ENCODE results near the gene PRTN3.

DNA sequence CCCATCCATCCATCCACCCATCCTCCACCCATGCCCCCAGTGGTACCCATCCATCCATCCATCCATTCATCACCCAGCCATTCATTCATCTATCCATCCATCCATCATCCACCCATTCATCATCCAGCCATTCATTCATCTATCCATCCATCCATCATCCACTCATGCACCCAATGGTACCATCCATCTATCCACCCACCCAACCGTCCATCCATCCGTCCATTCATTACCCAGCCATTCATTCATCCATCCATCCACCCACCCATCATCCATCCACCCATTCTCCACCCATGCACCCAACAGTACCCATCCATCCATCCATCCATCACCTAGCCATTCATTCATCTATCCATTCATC is 24.3 kb upstream of the PRTN3 start:
- TF ChIP-seq POLR2A (IDR thresholded peaks at IDR 0.05) = no peak
- TF ChIP-seq, protein P1, sequence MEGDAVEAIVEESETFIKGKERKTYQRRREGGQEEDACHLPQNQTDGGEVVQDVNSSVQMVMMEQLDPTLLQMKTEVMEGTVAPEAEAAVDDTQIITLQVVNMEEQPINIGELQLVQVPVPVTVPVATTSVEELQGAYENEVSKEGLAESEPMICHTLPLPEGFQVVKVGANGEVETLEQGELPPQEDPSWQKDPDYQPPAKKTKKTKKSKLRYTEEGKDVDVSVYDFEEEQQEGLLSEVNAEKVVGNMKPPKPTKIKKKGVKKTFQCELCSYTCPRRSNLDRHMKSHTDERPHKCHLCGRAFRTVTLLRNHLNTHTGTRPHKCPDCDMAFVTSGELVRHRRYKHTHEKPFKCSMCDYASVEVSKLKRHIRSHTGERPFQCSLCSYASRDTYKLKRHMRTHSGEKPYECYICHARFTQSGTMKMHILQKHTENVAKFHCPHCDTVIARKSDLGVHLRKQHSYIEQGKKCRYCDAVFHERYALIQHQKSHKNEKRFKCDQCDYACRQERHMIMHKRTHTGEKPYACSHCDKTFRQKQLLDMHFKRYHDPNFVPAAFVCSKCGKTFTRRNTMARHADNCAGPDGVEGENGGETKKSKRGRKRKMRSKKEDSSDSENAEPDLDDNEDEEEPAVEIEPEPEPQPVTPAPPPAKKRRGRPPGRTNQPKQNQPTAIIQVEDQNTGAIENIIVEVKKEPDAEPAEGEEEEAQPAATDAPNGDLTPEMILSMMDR (IDR thresholded peaks at IDR 0.05) = no peak
